ENCODE results near the gene RPN2.

DNA sequence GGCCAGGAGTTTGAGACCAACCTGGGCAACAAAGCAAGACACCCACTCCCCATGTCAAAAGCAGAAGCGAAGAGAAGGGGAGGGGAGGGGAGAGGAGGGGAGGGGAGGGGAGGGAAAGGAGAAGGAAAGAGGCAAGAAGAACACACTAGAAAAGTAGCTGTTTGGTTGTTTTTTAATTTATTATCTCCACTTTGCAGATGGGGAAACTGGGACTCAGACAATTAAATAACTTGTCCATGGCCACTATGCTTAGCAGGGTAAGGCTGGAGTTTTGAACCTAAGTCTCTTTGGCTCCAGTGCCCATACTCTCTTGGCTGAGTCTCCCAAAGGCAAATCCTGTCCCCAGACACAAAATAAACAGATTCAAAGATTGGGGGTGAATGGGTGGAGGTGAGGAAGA lies 94.9 kb downstream of the RPN2 start:
- TF ChIP-seq, protein P1, sequence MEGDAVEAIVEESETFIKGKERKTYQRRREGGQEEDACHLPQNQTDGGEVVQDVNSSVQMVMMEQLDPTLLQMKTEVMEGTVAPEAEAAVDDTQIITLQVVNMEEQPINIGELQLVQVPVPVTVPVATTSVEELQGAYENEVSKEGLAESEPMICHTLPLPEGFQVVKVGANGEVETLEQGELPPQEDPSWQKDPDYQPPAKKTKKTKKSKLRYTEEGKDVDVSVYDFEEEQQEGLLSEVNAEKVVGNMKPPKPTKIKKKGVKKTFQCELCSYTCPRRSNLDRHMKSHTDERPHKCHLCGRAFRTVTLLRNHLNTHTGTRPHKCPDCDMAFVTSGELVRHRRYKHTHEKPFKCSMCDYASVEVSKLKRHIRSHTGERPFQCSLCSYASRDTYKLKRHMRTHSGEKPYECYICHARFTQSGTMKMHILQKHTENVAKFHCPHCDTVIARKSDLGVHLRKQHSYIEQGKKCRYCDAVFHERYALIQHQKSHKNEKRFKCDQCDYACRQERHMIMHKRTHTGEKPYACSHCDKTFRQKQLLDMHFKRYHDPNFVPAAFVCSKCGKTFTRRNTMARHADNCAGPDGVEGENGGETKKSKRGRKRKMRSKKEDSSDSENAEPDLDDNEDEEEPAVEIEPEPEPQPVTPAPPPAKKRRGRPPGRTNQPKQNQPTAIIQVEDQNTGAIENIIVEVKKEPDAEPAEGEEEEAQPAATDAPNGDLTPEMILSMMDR (IDR thresholded peaks at IDR 0.05): no peak
- TF ChIP-seq POLR2A (IDR thresholded peaks at IDR 0.05; ENCODE audit: low read depth): no peak
- TF ChIP-seq EP300 (IDR thresholded peaks at IDR 0.05): no peak
